Endodermal cell (in vitro differentiated cells): ENCODE results near the gene MUSK. TPM values are rescaled to one million over a fixed set of nuclear protein-coding genes. Genes with fewer than 3 reads are reported as not detected.

Source experiments
- DNase-seq: peaks from one replicate; pipeline ENCODE4 v3.0.0-alpha.2; 2017
- H3K27ac ChIP-seq: 2 replicates; pipeline ENCODE4 v1.5.1; 2013; ENCODE audit warnings: mild to moderate bottlenecking, low read depth, low read length, moderate library complexity
- H3K27me3 ChIP-seq: 2 replicates; pipeline ENCODE4 v1.6.1; 2013; ENCODE audit warnings: mild to moderate bottlenecking, low read length, moderate library complexity; ENCODE audit not compliant: insufficient read depth, control insufficient read depth, poor library complexity, severe bottlenecking
- H3K36me3 ChIP-seq: 2 replicates; pipeline ENCODE4 v1.7.0; 2013; ENCODE audit warnings: mild to moderate bottlenecking, low read length, moderate library complexity; ENCODE audit not compliant: control insufficient read depth, insufficient read depth
- H3K4me1 ChIP-seq: one replicate; pipeline ENCODE4 v1.7.0; 2013; ENCODE audit warnings: low read length; ENCODE audit not compliant: control insufficient read depth, insufficient read depth
- H3K4me3 ChIP-seq: 2 replicates; pipeline ENCODE4 v1.5.1; 2013; ENCODE audit warnings: mild to moderate bottlenecking, low read length, moderate library complexity
- H3K9ac ChIP-seq: 2 replicates; pipeline ENCODE4 v1.6.1; 2013; ENCODE audit warnings: mild to moderate bottlenecking, low read length, moderate library complexity; ENCODE audit not compliant: poor library complexity, severe bottlenecking; ENCODE audit errors: extremely low read depth
- H3K9me3 ChIP-seq: 2 replicates; pipeline ENCODE4 v1.6.1; 2013; ENCODE audit warnings: mild to moderate bottlenecking, low read length, moderate library complexity; ENCODE audit not compliant: control insufficient read depth
- H3K27ac Mint-ChIP-seq: 2 replicates; pipeline ENCODE4 v1.8.0; 2020; ENCODE audit warnings: mixed read lengths
- H3K27me3 Mint-ChIP-seq: 2 replicates; pipeline ENCODE4 v1.8.0; 2021; ENCODE audit warnings: mild to moderate bottlenecking, mixed read lengths; ENCODE audit not compliant: insufficient read depth
- H3K36me3 Mint-ChIP-seq: 2 replicates; pipeline ENCODE4 v1.8.0; 2020; ENCODE audit warnings: low read depth, mixed read lengths
- H3K4me1 Mint-ChIP-seq: 2 replicates; pipeline ENCODE4 v1.8.0; 2020; ENCODE audit warnings: mixed read lengths
- H3K4me3 Mint-ChIP-seq: 2 replicates; pipeline ENCODE4 v1.8.0; 2020; ENCODE audit warnings: mild to moderate bottlenecking, moderate library complexity, mixed read lengths
- H3K9me3 Mint-ChIP-seq: 2 replicates; pipeline ENCODE4 v1.8.0; 2020; ENCODE audit warnings: mild to moderate bottlenecking, mixed read lengths
- WGBS, 2 experiments: methylation state at CpG; one replicate each; pipeline versions ENCODE4 v1.1.5 to v1.1.7; 2013; ENCODE audit warnings: missing lambda C conversion rate in 2 of 2, mixed read lengths in 1 of 2; ENCODE audit not compliant: insufficient coverage in 1 of 2, insufficient read length in 1 of 2; 5-methylcytosine and 5-hydroxymethylcytosine counted together
- total RNA-seq, 2 donors: library from RNA; stranded (reverse); fragmentation: NEBNext Ultra II Directional in 1 of 2; extraction: Animal tissue kit (Norgen Biotek cat#: 25700) in 1 of 2; gene quantifications; 2 replicates in 1 of 2; 3 replicates in 1 of 2; pipeline ENCODE4 v1.2.1, GENCODE V29; 2021
- TF ChIP-seq, protein P1 (sequence below): fragments of 200-600 bp; sonication (generic); conservative IDR thresholded peaks from 2 replicates; pipeline ENCODE4 v1.5.0; 2021; ENCODE audit warnings: antibody characterized with exemption, mild to moderate bottlenecking

Gene MUSK
- total RNA-seq, 2 donors from 2014 or later: not detected

DNA sequence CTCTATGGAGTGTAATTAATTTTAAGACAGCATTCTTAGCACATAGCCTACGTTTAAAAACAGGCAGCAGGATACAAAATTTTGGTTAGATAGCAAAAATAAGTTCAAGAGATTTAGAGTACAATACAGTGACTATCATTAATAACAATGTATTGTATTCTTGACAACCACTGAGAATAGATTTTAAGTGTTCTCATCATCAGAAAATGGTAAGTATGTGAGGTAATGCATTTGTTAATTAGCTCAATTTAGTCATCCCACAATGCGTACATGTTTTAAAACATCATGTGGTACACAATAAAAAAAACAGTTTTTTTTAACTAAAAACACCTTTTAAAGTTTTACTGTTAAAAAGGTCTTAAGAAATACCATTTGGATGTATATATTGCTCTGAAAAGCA is 94.2 kb downstream of the MUSK start:
- H3K4me3 ChIP-seq: no peak overlapping the region
- H3K4me1 Mint-ChIP-seq: peaks cover 4% of the 10 kb centered on the region
- no peaks in the 10 kb centered on the region for H3K4me1 ChIP-seq
- 82 to 100% methylated on average over 1 of the region's 2 CpGs for WGBS, 2 experiments
- H3K27ac Mint-ChIP-seq: no peak overlapping the region
- DNase-seq: no peak
- H3K27ac ChIP-seq: no peak overlapping the region
- H3K4me3 Mint-ChIP-seq: no peak overlapping the region
- H3K9me3 Mint-ChIP-seq: peaks cover 6% of the 10 kb centered on the region
- TF ChIP-seq, protein P1, sequence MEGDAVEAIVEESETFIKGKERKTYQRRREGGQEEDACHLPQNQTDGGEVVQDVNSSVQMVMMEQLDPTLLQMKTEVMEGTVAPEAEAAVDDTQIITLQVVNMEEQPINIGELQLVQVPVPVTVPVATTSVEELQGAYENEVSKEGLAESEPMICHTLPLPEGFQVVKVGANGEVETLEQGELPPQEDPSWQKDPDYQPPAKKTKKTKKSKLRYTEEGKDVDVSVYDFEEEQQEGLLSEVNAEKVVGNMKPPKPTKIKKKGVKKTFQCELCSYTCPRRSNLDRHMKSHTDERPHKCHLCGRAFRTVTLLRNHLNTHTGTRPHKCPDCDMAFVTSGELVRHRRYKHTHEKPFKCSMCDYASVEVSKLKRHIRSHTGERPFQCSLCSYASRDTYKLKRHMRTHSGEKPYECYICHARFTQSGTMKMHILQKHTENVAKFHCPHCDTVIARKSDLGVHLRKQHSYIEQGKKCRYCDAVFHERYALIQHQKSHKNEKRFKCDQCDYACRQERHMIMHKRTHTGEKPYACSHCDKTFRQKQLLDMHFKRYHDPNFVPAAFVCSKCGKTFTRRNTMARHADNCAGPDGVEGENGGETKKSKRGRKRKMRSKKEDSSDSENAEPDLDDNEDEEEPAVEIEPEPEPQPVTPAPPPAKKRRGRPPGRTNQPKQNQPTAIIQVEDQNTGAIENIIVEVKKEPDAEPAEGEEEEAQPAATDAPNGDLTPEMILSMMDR: no peak
- no peaks in the 10 kb centered on the region for H3K36me3 Mint-ChIP-seq
- H3K27me3 Mint-ChIP-seq: no peaks in the 10 kb centered on the region
- H3K9ac ChIP-seq: no peak overlapping the region
- H3K9me3 ChIP-seq: no peaks in the 10 kb centered on the region
- no peaks in the 10 kb centered on the region for H3K36me3 ChIP-seq
- H3K27me3 ChIP-seq: no peaks in the 10 kb centered on the region

DNA sequence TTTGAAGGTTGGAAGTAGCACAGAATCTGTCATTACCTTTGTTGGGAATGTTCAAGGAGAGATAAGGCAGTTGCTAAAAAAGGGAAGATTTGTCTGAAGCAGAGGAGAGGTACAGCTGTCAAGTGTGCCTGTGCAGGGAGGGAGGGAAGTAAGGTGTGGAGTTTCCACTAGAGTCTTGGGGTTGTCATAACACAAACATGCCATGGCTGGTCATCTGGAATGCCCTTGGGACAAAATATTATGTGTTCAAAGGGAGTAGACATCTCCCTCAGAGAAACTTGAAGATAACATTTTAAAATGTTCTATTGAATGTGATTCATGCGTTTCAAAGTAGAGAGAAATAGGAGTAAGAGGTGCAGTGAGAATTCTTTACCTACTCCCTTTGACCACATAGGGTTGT is 95.0 kb downstream of the MUSK start:
- no peak overlapping the region for H3K27ac ChIP-seq
- WGBS, 2 experiments: 80 to 100% methylated on average over 1 of the region's 1 CpG

DNA sequence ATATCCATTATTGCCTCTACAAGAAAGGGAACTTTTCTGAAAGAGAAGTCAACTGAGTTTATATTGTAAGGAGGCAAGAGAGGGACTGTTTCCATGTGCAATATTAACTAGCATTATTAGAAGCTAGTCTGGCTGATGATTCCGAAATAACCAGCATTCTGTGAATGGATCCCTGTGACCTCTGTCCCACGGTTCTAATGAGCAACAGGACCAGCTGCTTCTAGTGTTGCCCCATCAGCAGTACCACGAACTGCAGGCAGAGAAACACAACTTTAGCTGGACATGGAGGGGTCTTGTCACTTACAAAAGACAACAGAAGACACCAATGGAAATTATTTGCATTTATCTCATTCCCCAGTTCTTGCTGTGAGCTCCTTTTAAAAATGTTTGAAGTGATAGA is 95.4 kb downstream of the MUSK start:
- 84 to 100% methylated on average over 2 to 3 of the region's 3 CpGs for WGBS, 2 experiments

More for the DNA sequence above, 95.0 kb downstream of the MUSK start:
- no peaks in the 10 kb centered on the region for H3K36me3 ChIP-seq
- peaks cover 4% of the 10 kb centered on the region for H3K4me1 Mint-ChIP-seq
- H3K27me3 ChIP-seq: no peaks in the 10 kb centered on the region
- no peaks in the 10 kb centered on the region for H3K9me3 ChIP-seq
- H3K4me3 ChIP-seq: no peak overlapping the region
- H3K4me1 ChIP-seq: no peaks in the 10 kb centered on the region
- no peaks in the 10 kb centered on the region for H3K27me3 Mint-ChIP-seq
- DNase-seq: no peak
- no peaks in the 10 kb centered on the region for H3K36me3 Mint-ChIP-seq
- TF ChIP-seq, protein P1: no peak
- no peak overlapping the region for H3K9ac ChIP-seq
- H3K27ac Mint-ChIP-seq: no peak overlapping the region
- peaks cover 5% of the 10 kb centered on the region for H3K9me3 Mint-ChIP-seq
- no peak overlapping the region for H3K4me3 Mint-ChIP-seq

More for the DNA sequence above, 95.4 kb downstream of the MUSK start:
- H3K27ac Mint-ChIP-seq: no peak overlapping the region
- no peaks in the 10 kb centered on the region for H3K36me3 ChIP-seq
- H3K9me3 Mint-ChIP-seq: peaks cover 4% of the 10 kb centered on the region
- no peak overlapping the region for H3K9ac ChIP-seq
- H3K27me3 ChIP-seq: no peaks in the 10 kb centered on the region
- H3K4me3 Mint-ChIP-seq: no peak overlapping the region
- no peaks in the 10 kb centered on the region for H3K4me1 ChIP-seq
- H3K36me3 Mint-ChIP-seq: no peaks in the 10 kb centered on the region
- no peaks in the 10 kb centered on the region for H3K27me3 Mint-ChIP-seq
- H3K9me3 ChIP-seq: no peaks in the 10 kb centered on the region
- no peak overlapping the region for H3K4me3 ChIP-seq
- H3K27ac ChIP-seq: no peak overlapping the region
- peaks cover 4% of the 10 kb centered on the region for H3K4me1 Mint-ChIP-seq
- TF ChIP-seq, protein P1: no peak
- DNase-seq: no peak
